GM19372 (cell line): ENCODE results near the gene SPECC1.
"Not testable (repeated sequence)": the region's sequence is repeated elsewhere in the genome, so short reads cannot be mapped to it uniquely, and the experiment has no call there.

Experiments used
- ATAC-seq: cut with Tn5 transposase; IDR thresholded peaks from one replicate; pipeline ENCODE4 v1.9.1; 2021; ENCODE audit warnings: mild to moderate bottlenecking, low read depth, moderate library complexity; ENCODE audit not compliant: unreplicated experiment

SPECC1 gene

GRCh38 chr17:20257798-20258197 lies 248.6 kb downstream of the SPECC1 start:
- no peak for ATAC-seq

GRCh38 chr17:20259668-20260067 lies 250.5 kb downstream of the SPECC1 start:
- ATAC-seq = no peak

- no peak for ATAC-seq
Measured at GRCh38 chr17:20260268-20260667, 251.1 kb downstream of the SPECC1 start.

GRCh38 chr17:20262226-20263114 lies 253.3 kb downstream of the SPECC1 start:
- ATAC-seq = no peak

GRCh38 chr17:20263115-20263433 lies 253.9 kb downstream of the SPECC1 start:
- not testable (repeated sequence) for ATAC-seq

GRCh38 chr17:20263595-20263994 lies 254.4 kb downstream of the SPECC1 start:
- no peak for ATAC-seq

- no peak for ATAC-seq
Measured at GRCh38 chr17:20264996-20265395, 255.8 kb downstream of the SPECC1 start.

DNA sequence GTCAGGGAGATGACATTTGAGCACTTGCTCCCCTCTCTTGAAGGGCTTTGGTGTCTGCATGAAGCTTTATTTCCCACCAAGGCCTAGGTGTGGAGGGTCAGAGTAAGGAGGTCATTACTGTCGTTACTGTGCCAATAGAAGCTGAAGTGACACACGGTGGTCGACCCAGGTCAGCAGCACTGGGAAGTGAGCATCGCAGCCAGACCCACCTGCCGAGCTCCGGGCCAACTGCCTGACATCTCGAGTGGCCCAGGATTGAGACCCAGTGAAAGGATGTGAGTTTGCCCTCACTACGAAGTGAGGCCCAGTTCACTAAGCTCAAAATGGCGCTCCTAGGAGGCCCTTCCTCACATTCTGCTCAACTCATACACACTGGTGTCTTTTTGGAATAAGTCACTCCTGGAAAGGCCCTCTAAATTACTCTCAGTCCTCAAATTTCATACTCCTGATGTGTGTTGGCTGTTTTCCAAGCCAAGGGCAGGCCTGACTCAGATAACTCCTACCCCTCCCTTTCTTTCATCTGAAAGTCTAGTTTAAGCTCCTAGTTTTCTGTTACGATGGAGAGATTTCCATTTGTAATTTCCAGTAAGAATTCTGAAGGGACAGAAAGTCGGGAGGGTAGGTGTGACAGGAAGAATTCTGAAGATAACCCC lies 257.8 kb downstream of the SPECC1 start:
- ATAC-seq = no peak

DNA sequence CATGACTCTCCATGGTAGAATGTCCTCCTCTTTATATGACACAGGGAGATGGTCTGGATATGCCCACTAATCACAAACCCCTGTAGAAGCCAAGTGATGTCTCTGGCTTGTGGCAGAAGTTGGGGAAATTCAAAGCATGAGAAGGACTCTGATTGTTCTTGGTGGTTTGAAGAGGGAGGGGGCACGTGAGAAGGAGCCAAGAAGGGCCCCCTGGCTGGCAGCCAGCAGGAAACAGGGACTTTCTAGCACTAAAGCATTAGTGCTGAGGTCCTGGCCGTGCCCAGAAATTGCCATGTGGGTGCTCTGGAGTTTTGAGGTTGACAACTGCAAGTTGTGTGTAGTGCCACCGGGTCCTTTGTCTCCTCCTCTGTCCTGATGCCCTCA lies 258.3 kb downstream of the SPECC1 start:
- no peak for ATAC-seq

DNA sequence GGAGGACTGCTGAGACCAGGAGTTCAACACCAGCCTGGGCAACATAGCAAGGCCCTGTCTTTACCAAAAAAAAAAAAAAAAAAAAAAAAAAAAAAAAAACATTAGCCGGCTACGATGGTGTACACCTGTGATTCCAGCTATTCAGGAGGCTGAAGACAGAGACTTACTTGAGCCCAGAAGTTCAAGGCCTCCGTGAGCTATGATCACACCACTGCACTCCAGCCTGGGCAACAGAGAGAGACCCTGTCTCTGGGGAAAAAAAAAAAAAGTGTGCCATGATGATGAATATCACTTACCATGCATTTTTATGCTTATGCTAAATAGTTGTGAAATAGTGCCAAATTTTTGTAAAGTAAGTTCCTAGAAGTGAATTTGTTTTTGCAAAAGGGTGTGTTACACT lies 261.2 kb downstream of the SPECC1 start:
- ATAC-seq = no peak

- ATAC-seq = no peak
Measured at GRCh38 chr17:20271011-20271610, 262.0 kb downstream of the SPECC1 start.

DNA sequence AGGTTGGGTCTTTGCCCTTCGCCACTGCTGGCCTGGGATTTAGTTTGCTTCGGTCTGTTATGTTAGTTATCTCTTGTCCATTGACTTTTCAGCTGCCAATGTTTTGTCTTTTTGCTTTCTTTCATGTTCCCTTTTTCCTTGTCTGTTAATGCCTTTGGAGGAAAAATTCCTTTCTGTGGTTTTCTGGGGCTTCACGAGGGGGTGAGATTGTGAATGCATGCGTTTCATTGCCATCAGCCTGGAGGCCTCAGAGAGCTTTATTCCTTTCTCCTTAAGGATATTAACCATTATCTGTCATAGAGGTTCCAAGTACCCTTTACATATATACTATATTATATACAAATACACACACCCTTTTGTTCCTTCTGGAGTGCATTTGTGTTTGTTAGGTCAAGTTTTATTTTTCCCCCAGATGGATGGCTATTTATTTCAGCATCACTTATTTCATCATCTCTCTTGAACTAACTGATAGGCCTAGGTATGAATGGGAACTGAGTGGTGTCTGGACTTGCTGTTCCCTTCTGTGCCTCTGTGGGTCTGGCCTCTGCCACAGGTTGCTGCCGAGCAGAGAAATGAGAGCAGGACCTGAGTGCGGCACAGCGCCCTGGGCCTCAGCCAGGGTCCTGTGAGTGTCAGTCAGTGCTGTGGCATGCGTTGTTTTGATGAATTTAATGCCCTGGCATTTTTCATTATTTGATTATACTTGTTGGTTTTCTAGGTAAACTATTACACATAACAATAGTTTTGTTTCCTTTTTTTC lies 264.8 kb downstream of the SPECC1 start:
- ATAC-seq = no peak

DNA sequence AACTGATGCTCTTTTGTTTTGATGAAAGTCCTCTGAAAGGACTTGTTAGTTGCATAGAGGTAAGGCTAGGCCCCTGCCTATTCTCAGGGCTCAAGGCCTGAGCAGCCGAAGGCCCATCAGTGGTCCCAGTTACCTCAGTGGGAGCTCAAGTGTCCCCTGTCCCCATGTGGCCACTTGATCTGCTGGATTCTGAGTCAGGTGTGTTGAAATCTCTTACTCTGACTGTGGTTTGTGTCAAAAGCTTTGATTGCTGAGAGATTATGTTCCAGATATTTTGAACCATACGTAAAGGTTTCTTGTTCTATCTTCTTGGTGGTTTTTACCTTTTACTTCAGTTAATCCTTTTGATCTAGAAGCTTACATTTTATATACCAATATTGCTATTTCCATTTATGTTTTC lies 266.5 kb downstream of the SPECC1 start:
- no peak for ATAC-seq

DNA sequence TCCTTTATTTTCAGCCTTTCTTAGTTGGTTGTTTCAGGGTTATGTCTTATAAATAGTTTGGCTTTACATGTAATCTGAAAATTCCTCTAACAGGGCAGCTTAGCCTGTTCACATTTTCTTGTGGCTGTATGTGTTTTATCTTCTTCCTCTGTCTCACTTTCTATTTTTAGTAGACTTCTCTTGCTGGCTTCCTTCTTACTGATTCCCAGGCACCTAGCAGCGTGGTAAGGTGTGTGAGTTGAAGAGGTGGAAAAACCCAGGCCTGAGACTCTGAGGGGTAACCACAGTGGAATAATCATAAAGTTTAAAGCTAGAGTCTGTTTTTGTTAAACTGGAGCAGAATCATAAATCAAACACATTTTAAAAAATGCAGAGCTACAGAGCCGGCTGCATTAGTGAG lies 267.3 kb downstream of the SPECC1 start:
- no peak for ATAC-seq

- ATAC-seq = no peak
Measured at GRCh38 chr17:20278805-20279204, 269.6 kb downstream of the SPECC1 start.

DNA sequence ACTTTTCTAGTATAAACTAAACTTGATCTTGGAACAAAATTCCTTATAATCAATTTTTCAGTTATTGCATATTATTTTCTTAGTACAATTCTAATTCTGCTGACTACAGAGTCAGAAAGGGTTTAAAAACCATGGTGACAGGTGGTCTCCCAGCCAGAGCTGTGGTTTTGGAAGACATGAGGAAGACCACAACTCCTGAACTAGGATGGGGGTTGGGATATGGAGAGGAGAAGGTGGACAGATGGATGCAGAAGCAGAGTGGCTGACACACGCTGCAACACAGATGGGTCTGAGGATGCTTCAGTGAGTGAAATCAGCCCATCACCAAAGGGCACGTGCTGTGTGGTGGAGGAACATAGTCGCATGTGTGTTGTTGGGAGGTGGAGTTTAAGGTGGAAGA lies 270.5 kb downstream of the SPECC1 start:
- no peak for ATAC-seq

- no peak for ATAC-seq
Measured at GRCh38 chr17:20280051-20280450, 270.9 kb downstream of the SPECC1 start.

GRCh38 chr17:20280851-20281250 lies 271.7 kb downstream of the SPECC1 start:
- no peak for ATAC-seq

DNA sequence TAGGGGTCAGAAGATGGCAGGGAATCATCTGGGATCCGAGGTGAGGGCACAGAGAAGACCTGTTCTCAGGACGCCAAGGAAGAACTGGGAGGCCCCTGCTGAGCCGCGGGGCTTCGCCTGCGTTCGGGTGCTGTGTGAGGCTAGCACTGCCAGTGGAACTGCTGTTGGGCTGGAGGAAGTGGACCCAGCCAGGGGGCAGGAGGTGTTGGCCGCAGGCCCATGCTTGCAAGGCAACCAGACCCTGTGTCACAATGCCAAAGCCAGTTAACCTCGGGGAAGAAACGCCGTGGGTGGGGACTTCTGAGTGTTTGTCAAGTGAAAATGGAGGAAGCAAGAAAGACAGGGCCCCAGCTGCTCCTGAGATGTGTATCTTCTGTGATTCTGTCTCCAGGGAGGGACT lies 272.7 kb downstream of the SPECC1 start:
- no peak for ATAC-seq

- ATAC-seq = no peak
Measured at GRCh38 chr17:20282526-20283308, 273.6 kb downstream of the SPECC1 start.
